KMS-11 (cell line): ENCODE results near the gene LAMA1.
"Not testable (repeated sequence)": the region's sequence is repeated elsewhere in the genome, so short reads cannot be mapped to it uniquely, and the experiment has no call there.

Experiments
- H2AFZ ChIP-seq: fragments of 200-600 bp; sonication (generic); 2 replicates; pipeline ENCODE4 v1.6.1; 2016; ENCODE audit warnings: antibody characterized with exemption, mixed run types, low read depth
- H3K27ac ChIP-seq: fragments of 200-600 bp; sonication (generic); 2 replicates; pipeline ENCODE4 v1.6.1; 2016; ENCODE audit warnings: mild to moderate bottlenecking, mixed run types
- H3K27me3 ChIP-seq: fragments of 200-600 bp; sonication (generic); 2 replicates; pipeline ENCODE4 v1.6.1; 2017; ENCODE audit warnings: mild to moderate bottlenecking, low read depth, mixed run types, moderate library complexity; ENCODE audit not compliant: insufficient read depth
- H3K36me3 ChIP-seq: fragments of 200-600 bp; sonication (generic); 2 replicates; pipeline ENCODE4 v1.6.1; 2017; ENCODE audit warnings: mild to moderate bottlenecking, mixed run types; ENCODE audit not compliant: insufficient read depth
- H3K4me1 ChIP-seq: fragments of 200-600 bp; sonication (generic); 2 replicates; pipeline ENCODE4 v1.6.1; 2016; ENCODE audit warnings: mild to moderate bottlenecking, low read depth, mixed run types; ENCODE audit not compliant: poor library complexity, severe bottlenecking
- H3K4me2 ChIP-seq: fragments of 200-600 bp; sonication (generic); 2 replicates; pipeline ENCODE4 v1.7.0; 2016; ENCODE audit warnings: mild to moderate bottlenecking, mixed run types
- H3K4me3 ChIP-seq: fragments of 200-600 bp; sonication (generic); IDR thresholded peaks from 2 replicates; pipeline ENCODE4 v1.6.1; 2017; ENCODE audit warnings: low read depth, low read length, mixed read lengths; ENCODE audit not compliant: insufficient read depth
- H3K79me2 ChIP-seq: fragments of 200-600 bp; sonication (generic); 2 replicates; pipeline ENCODE4 v1.6.1; 2016; ENCODE audit warnings: low read depth, mixed run types; ENCODE audit not compliant: insufficient read depth
- H3K9ac ChIP-seq: fragments of 200-600 bp; sonication (generic); 2 replicates; pipeline ENCODE4 v1.6.1; 2016; ENCODE audit warnings: mild to moderate bottlenecking, mixed run types
- H4K20me1 ChIP-seq: fragments of 200-600 bp; sonication (generic); 2 replicates; pipeline ENCODE4 v1.6.1; 2016; ENCODE audit warnings: mild to moderate bottlenecking, mixed run types; ENCODE audit not compliant: insufficient read depth
- TF ChIP-seq, protein P1 (sequence below): fragments of 200-600 bp; sonication (generic); conservative IDR thresholded peaks from 2 replicates; pipeline ENCODE4 v1.6.1; 2017; ENCODE audit warnings: low read depth, mild to moderate bottlenecking, antibody characterized with exemption, low read length, moderate library complexity, mixed read lengths

Gene LAMA1

DNA sequence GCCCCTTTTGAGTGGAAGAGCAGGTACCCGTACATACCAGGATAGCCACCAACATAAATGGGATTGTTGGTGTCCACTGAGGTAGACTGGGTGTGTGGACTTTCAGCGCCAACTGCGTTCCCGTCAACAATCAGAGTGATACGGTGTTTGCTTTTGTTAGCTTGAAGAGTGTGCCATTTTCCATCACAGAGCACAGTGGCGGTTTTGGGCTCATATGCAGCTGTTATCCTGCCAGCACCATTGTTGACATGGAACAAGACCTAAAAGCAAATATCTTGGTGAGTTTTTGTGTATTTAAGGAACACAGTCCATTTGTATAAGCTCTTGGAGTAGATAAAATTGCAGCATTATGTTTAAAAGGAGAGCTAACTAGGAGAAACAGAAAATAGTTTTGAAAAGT, 174.5 kb downstream of the LAMA1 start:
- no peak overlapping the region for H3K27ac ChIP-seq
- no peaks in the 10 kb centered on the region for H3K4me1 ChIP-seq
- no peak overlapping the region for H3K4me3 ChIP-seq
- H2AFZ ChIP-seq, result no peak overlapping the region
- H3K79me2 ChIP-seq, result no peaks in the 10 kb centered on the region
- H3K36me3 ChIP-seq, result no peaks in the 10 kb centered on the region
- no peaks in the 10 kb centered on the region for H3K27me3 ChIP-seq
- no peaks in the 10 kb centered on the region for H4K20me1 ChIP-seq
- TF ChIP-seq, protein P1, sequence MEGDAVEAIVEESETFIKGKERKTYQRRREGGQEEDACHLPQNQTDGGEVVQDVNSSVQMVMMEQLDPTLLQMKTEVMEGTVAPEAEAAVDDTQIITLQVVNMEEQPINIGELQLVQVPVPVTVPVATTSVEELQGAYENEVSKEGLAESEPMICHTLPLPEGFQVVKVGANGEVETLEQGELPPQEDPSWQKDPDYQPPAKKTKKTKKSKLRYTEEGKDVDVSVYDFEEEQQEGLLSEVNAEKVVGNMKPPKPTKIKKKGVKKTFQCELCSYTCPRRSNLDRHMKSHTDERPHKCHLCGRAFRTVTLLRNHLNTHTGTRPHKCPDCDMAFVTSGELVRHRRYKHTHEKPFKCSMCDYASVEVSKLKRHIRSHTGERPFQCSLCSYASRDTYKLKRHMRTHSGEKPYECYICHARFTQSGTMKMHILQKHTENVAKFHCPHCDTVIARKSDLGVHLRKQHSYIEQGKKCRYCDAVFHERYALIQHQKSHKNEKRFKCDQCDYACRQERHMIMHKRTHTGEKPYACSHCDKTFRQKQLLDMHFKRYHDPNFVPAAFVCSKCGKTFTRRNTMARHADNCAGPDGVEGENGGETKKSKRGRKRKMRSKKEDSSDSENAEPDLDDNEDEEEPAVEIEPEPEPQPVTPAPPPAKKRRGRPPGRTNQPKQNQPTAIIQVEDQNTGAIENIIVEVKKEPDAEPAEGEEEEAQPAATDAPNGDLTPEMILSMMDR, result no peak
- H3K9ac ChIP-seq, result no peak overlapping the region
- no peak overlapping the region for H3K4me2 ChIP-seq

DNA sequence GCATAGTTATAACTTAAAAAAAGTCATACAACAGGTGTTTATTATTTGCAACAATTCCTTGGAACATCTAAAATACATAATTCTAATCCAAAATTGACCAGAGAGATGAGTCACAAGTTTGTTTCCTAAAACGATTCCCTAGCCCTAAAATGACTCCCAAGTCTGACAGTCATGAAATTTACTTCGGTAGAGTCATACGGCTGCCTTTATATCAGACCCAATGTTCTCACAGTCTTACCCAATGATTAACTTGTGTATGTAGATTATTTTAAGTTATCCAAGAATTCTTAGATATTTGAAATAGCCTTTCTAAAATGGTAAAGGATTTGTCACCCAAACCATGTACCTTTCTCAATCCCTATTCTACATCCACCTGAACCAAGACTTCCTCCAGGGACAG, 174.9 kb downstream of the LAMA1 start:
- H3K36me3 ChIP-seq, result no peaks in the 10 kb centered on the region
- no peaks in the 10 kb centered on the region for H3K4me1 ChIP-seq
- H4K20me1 ChIP-seq, result no peaks in the 10 kb centered on the region
- H2AFZ ChIP-seq, result no peak overlapping the region
- no peak overlapping the region for H3K9ac ChIP-seq
- no peak overlapping the region for H3K4me2 ChIP-seq
- H3K79me2 ChIP-seq, result no peaks in the 10 kb centered on the region
- no peaks in the 10 kb centered on the region for H3K27me3 ChIP-seq
- no peak overlapping the region for H3K4me3 ChIP-seq
- TF ChIP-seq, protein P1, result no peak
- no peak overlapping the region for H3K27ac ChIP-seq

DNA sequence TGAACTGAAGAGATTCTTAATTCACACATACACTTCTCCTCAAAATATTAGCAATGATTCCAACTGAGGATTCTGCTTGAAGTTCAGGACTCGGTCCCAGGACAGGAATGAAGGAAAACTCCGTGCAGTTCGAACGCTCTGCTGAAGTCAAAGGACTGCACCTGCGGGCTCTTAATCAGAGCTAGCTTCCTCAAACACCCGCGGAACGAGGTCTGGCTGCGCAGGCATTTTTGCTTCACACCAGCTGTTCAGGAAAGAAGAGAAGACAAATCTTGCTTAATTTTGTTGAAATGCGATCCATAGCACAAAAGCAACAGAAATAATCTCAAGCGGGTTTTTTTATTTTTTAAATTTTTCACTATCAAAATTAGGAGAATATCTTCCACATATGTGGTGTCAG, 175.6 kb downstream of the LAMA1 start:
- H3K27ac ChIP-seq, result no peak overlapping the region
- no peak overlapping the region for H3K9ac ChIP-seq
- no peaks in the 10 kb centered on the region for H3K27me3 ChIP-seq
- TF ChIP-seq, protein P1, result no peak
- H2AFZ ChIP-seq, result no peak overlapping the region
- H3K4me3 ChIP-seq, result no peak overlapping the region
- no peaks in the 10 kb centered on the region for H3K79me2 ChIP-seq
- H4K20me1 ChIP-seq, result no peaks in the 10 kb centered on the region
- no peak overlapping the region for H3K4me2 ChIP-seq
- H3K36me3 ChIP-seq, result no peaks in the 10 kb centered on the region
- no peaks in the 10 kb centered on the region for H3K4me1 ChIP-seq

DNA sequence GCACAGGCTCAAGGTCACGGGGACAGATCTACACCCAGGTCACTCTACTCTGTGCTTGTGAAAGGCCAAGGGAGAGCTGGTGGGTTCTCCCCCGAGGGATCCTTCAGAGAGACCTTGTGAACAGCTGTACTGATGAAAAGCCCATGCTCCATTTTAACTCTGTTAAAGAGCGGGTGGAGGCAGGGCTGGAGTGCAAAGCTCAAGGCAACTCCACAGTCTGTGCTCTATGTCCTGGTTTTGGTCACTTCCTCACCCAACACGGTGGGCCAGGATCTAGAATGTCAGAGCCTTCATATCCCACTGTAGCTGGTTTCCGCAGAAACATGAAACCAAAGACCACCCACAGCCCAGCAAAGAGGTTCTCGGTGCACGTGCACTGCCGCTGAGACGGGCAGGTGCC, 177.1 kb downstream of the LAMA1 start:
- Histone ChIP-seq H3K79me2 (no peaks in the 10 kb centered on the region), H3K4me1 (no peaks in the 10 kb centered on the region), H4K20me1 (no peaks in the 10 kb centered on the region), H3K4me3 (no peak overlapping the region), H2AFZ (no peak overlapping the region), H3K36me3 (no peaks in the 10 kb centered on the region), H3K9ac (no peak overlapping the region), H3K27me3 (no peaks in the 10 kb centered on the region), H3K27ac (no peak overlapping the region), H3K4me2 (no peak overlapping the region)
- TF ChIP-seq, protein P1, result no peak

DNA sequence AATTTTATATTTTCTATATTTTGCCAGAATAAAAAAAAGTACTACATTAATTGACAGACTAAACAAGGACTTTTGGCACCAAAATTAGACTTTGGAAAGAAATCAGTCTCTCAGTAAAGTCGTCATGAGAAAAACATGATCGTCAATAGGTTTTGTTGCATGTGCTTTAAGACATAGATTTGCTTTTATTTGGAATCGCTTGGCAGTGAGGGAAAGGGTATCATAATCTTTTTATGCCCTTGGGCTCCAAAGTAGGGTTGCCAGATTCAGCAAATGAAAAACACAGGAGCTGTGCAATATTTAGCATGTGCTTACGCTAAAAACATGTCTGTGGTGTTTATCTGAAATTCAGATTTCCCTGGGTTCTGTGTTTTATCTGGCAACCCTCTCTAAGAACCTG, 177.6 kb downstream of the LAMA1 start:
- Histone ChIP-seq H3K27ac (no peak overlapping the region), H2AFZ (no peak overlapping the region), H3K4me3 (no peak overlapping the region), H3K79me2 (no peaks in the 10 kb centered on the region), H3K36me3 (no peaks in the 10 kb centered on the region), H3K4me2 (no peak overlapping the region), H3K9ac (no peak overlapping the region), H4K20me1 (no peaks in the 10 kb centered on the region), H3K27me3 (no peaks in the 10 kb centered on the region), H3K4me1 (no peaks in the 10 kb centered on the region)
- TF ChIP-seq, protein P1, result no peak

DNA sequence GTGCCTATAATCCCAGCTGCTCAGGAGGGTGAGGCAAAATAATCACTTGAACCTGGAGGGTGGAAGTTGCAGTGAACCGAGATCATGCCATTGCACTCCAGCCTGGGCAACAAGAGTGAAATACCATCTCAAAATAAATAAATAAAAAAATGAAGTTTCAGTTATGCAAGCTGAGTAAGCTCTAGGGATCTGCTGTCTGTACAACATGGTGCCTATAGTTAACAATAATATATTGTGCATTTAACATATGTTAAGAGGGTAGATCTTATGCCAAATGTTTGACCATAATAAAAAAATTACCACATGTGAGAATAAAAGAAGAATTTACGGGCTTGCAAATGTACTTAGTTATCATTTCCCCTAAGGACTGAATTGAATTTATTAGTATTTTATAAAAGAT, 179.2 kb downstream of the LAMA1 start:
- H4K20me1 ChIP-seq, H3K27ac ChIP-seq, H2AFZ ChIP-seq, H3K4me3 ChIP-seq, H3K36me3 ChIP-seq, H3K27me3 ChIP-seq, H3K9ac ChIP-seq, H3K79me2 ChIP-seq, H3K4me1 ChIP-seq, H3K4me2 ChIP-seq: not testable (repeated sequence)
